Muscle layer of duodenum (tissue), 2 donors: ENCODE data around the gene ATG16L2.
"Not testable (repeated sequence)": the region's sequence is repeated elsewhere in the genome, so short reads cannot be mapped to it uniquely, and the experiment has no call there.

Experiments used
- H3K27ac ChIP-seq: one replicate; pipeline ENCODE4 v1.7.0; 2013; ENCODE audit warnings: mild to moderate bottlenecking, low read length
- H3K27me3 ChIP-seq: one replicate; pipeline ENCODE4 v1.7.0; 2013; ENCODE audit warnings: low read depth, mild to moderate bottlenecking, control low read depth, low read length
- H3K36me3 ChIP-seq, 2 donors: one replicate each; pipeline ENCODE4 v1.7.0; 2013; ENCODE audit warnings: low read length in 2 of 2, control low read depth in 1 of 2, mild to moderate bottlenecking in 1 of 2; ENCODE audit not compliant: insufficient read depth in 2 of 2, control insufficient read depth in 1 of 2
- H3K4me1 ChIP-seq, 2 donors: one replicate each; pipeline ENCODE4 v1.7.0; 2013; ENCODE audit warnings: low read length in 2 of 2, mild to moderate bottlenecking in 2 of 2, control low read depth in 1 of 2, moderate library complexity in 1 of 2; ENCODE audit not compliant: insufficient read depth in 2 of 2, control insufficient read depth in 1 of 2
- H3K4me3 ChIP-seq, 2 donors: one replicate each; pipeline ENCODE4 v1.7.0; 2013; ENCODE audit warnings: low read length in 2 of 2, low read depth in 1 of 2, mild to moderate bottlenecking in 1 of 2
- H3K9me3 ChIP-seq, 2 donors: one replicate each; pipeline ENCODE4 v1.7.0; 2013; ENCODE audit warnings: low read length in 2 of 2, control low read depth in 1 of 2, mild to moderate bottlenecking in 1 of 2; ENCODE audit not compliant: control insufficient read depth in 1 of 2
- donor health status: healthy.

ATG16L2 gene

DNA sequence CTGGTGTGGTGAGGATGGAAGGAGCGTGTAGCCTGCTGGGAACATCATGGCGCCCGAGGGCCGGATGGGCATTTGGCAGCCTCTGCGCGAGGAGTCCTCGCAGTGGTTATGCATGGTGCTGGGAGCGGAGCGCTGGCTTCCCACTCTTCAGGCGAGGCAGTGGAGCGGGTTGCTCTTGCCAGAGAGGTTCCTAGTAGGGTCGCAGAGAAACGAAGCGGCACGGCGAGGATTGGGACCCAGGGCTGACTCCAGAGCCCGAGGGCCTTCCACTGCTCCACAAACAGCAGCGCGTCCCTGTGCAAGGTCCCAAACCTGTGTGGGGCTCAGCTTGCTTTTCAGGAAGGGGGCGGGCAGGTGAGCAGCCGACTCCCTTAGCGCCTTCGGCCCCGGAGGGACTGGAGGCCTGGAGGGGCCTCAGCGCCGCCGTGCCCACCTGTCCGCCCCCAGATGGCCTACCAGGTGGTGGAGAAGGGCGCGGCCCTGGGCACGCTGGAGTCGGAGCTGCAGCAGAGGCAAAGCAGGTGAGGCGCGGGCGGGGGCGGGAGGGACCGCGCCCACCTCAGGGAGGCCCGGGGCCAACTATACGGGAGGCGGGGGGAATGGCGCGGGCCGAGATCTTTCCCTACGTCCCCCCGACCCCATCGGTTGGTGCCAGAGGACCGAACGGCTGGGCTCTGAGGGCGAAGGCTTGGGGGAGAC, 7.2 kb downstream of the ATG16L2 start:
- H3K36me3 ChIP-seq, result peaks cover 10 to 21% of the 10 kb centered on the region in 2 donors
- no peak overlapping the region for H3K27ac ChIP-seq
- H3K27me3 ChIP-seq, result no peaks in the 10 kb centered on the region
- no peaks in the 10 kb centered on the region for H3K9me3 ChIP-seq
- peaks cover under 1 to 16% of the 10 kb centered on the region in 2 donors for H3K4me1 ChIP-seq
- H3K4me3 ChIP-seq, result peak overlapping the region; percentile 48 to 75

DNA sequence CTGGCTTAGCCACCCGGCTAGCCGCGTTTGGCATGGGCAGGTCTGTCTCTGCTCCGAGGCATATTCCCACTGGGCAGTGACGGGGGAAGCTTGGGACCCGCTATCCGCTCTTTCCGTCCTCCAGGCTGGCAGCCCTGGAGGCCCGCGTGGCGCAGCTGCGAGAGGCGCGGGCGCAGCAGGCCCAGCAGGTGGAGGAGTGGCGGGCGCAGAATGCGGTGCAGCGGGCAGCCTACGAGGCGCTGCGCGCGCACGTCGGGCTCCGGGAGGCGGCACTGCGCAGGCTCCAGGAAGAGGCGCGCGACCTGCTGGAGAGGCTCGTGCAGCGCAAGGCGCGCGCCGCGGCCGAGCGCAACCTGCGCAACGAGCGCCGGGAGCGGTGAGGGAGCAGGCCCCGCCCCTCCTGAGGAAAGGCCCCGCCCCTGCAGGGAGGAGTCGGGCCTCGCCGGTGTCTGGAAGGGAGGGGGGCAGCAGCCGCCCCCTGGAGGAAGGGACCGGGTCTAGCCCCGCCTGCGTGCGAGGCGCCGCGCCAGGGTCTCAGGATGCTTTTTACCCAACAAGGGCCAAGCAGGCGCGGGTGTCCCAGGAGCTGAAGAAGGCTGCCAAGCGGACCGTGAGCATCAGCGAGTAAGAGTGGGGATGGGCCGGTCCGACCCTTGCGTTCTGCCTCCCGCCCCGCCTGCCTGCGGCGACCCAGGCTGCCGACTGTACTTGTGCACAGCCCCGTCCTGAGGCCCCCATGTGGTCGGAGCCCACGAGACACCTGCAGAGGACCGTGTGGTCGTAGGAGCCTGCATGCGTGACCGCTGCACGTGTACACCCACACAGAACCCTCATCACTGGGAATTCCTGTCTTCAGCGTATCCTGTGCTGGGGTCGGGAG, 7.9 kb downstream of the ATG16L2 start:
- peaks cover 10 to 21% of the 10 kb centered on the region in 2 donors for H3K36me3 ChIP-seq
- H3K9me3 ChIP-seq, result no peaks in the 10 kb centered on the region
- H3K27ac ChIP-seq, result no peak overlapping the region
- peaks cover 0 to 11% of the 10 kb centered on the region in 2 donors for H3K4me1 ChIP-seq
- H3K4me3 ChIP-seq, result peak overlapping the region; percentile 48 to 75
- H3K27me3 ChIP-seq, result no peaks in the 10 kb centered on the region

DNA sequence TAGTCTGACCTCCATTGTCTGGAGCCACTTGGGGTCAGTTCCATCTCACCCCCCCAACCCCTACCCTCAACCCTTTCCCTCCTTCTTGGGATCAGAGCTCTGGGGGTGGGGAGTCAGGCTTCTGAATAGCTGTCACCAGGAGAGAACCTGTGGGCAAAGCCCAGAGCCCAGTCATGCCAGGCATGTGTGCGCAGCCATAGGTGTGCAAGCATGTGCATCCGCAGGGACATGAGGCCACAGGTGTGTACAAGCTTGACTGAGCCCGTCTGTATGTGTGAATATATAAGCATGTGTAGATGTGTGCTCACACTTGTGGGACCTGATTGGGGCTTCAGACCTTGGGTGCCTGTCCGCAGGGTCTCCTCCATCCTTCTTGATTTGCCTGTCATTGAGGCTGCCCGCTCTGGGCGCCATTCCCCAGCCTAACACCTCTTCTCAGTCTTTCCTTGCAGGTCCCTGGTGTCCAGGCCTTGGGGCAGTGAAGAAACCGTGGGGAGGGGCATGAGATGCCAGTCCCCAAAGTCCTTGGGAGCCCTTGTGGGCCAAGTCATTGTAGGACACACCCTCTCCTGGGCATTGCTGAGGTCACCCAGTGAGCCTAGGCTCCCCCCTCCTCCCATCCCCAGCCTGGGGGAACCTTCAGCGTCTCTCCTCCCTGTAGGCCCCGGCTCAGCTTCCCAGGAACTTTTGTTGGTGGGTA, 9.0 kb downstream of the ATG16L2 start:
- Histone ChIP-seq H3K27ac (no peak overlapping the region), H3K4me1 (peaks cover 0 to 11% of the 10 kb centered on the region in 2 donors), H3K36me3 (peaks cover 10 to 16% of the 10 kb centered on the region in 2 donors)

DNA sequence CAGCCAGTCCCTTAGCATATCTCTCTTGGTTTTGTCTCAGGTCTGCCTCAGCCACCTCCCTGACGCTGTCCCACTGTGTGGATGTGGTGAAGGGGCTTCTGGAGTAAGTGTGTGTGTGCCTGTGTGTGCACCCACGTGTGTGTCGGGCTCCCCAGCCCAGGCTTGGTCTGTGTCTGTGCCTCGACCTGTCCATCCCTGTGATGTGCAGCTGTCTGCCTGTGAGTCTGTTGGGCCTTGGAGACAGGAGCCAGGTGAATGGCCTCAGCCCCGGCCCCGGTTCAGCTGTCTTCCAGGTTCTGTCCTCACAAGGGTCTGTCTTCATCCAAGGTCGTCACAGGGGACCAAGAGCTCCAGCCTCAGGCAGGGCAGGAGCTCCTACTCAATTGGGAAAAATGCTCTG, 9.8 kb downstream of the ATG16L2 start:
- Histone ChIP-seq H3K4me1 (peaks cover 0 to 11% of the 10 kb centered on the region in 2 donors), H3K4me3 (no peak overlapping the region), H3K36me3 (peaks cover 6 to 17% of the 10 kb centered on the region in 2 donors), H3K27me3 (no peaks in the 10 kb centered on the region), H3K9me3 (no peaks in the 10 kb centered on the region), H3K27ac (no peak overlapping the region)

More for the DNA sequence above, 9.0 kb downstream of the ATG16L2 start:
- Histone ChIP-seq H3K27me3 (no peaks in the 10 kb centered on the region), H3K4me3 (no peak overlapping the region), H3K9me3 (no peaks in the 10 kb centered on the region)

DNA sequence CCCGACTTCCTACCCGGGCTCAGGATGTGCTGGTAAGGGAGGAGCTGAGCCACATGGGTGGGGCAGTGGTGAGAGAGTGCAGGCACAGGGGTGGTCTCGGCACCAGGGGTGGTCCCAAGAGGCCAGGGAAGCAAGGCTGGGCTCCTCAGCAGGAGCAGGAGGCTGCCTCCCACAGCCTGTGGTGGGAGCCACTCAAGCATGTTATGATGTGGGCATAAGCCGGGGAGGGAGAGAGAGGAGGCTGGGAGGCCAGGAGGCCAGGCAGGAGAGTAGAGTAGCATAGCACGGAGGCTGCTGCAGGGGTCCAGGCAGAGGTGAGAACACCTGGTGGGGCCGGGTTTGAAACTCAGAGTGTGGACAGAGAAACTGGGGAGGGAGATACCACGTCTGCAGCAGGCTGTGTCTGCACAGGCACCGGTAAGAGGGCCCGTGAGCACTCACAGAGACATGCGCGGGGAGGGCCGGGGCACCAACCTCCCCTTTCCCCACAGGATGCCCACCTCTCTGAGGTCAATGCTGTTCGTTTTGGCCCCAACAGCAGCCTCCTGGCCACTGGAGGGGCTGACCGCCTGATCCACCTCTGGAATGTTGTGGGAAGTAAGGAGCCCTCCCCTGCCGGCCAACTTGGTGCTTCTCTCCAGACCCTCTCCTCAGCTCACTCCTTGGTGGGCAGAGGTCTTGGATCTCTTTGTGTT, 10.7 kb downstream of the ATG16L2 start:
- peaks cover 0 to 11% of the 10 kb centered on the region in 2 donors for H3K4me1 ChIP-seq
- H3K4me3 ChIP-seq, result no peak overlapping the region
- H3K36me3 ChIP-seq, result peaks cover 4 to 18% of the 10 kb centered on the region in 2 donors
- H3K9me3 ChIP-seq, result no peaks in the 10 kb centered on the region
- H3K27me3 ChIP-seq, result no peaks in the 10 kb centered on the region
- no peak overlapping the region for H3K27ac ChIP-seq

DNA sequence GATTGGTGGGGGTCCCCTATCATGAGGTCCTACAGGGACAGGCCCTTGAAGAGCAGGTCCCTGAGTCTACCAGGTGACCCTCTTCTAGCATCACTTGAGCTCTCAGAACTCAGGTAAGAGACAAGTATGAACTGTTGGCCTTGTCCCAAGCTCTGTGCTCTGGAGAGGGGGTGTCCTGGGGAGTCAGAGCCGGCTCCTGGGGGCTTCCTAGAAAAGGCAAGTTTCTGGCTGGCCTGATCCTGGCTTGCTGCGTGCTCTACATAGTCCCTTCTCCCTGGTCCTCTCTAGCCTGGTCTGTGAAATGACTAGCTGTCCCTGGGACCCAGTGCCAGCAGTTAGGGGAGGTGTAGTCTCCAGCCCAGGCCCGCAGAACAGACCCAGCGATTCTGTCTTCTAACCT, 11.4 kb downstream of the ATG16L2 start:
- peaks cover 0 to 11% of the 10 kb centered on the region in 2 donors for H3K4me1 ChIP-seq
- H3K4me3 ChIP-seq, result no peak overlapping the region
- no peak overlapping the region for H3K27ac ChIP-seq
- H3K9me3 ChIP-seq, result no peaks in the 10 kb centered on the region
- peaks cover 4 to 18% of the 10 kb centered on the region in 2 donors for H3K36me3 ChIP-seq
- H3K27me3 ChIP-seq, result no peaks in the 10 kb centered on the region

DNA sequence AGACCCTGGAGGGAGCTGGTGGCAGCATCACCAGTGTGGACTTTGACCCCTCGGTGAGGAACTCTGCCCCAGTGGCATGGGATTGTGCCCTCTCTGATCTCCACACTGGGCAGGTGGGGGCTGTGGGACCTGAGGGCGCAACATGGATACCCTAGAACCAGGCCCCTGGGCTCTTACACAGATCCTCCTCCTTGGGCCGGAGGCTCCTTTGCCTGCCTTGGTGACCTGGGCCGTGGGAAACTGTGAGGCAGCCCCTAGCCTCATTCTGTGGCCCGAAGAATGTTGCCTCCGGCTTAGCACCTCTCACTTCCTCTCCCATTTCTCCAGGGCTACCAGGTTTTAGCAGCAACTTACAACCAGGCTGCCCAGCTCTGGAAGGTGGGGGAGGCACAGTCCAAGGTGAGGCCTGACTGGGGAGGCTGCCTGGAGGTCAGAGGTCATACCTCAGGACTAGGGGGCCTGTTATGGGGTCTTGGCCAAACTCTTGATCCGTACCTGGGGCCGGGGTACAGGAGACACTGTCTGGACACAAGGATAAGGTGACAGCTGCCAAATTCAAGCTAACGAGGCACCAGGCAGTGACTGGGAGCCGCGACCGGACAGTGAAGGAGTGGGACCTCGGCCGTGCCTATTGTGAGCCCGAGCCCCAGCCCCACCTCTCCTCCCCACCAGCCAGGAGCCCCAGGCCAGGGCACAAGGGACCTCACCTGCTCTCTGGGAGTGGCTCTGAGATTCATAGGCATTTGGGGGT, 12.2 kb downstream of the ATG16L2 start:
- Histone ChIP-seq H3K36me3 (peaks cover 4 to 18% of the 10 kb centered on the region in 2 donors), H3K27me3 (no peaks in the 10 kb centered on the region), H3K4me1 (peaks cover 0 to 8% of the 10 kb centered on the region in 2 donors), H3K4me3 (no peak overlapping the region), H3K27ac (no peak overlapping the region), H3K9me3 (no peaks in the 10 kb centered on the region)

DNA sequence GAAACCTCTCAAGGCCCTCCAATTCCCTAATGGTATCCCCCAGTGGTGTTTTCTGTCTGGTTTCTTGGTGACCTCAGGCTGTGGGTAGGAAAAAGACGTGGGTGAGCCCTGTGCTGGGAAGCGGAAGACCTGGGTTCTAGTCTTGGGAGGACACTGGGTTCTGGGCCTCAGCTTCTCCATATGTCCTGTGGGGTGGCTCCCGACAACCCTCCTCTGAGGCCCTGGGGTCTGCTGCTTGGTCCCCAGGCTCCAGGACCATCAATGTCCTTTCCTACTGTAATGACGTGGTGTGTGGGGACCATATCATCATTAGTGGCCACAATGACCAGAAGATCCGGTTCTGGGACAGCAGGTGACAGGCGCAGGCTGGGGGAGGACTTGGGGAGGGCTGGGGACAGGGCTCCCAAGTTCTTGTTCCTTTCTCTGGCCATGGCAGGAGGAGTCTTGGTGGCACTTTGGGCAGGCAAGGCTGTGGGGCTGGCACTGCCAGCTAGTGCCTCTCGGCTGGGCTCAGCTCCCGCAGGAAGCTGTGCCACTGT, 12.8 kb downstream of the ATG16L2 start:
- no peak overlapping the region for H3K4me3 ChIP-seq
- no peak overlapping the region for H3K27ac ChIP-seq
- no peaks in the 10 kb centered on the region for H3K9me3 ChIP-seq
- H3K36me3 ChIP-seq, result peaks cover 4 to 18% of the 10 kb centered on the region in 2 donors
- peaks cover 0 to 9% of the 10 kb centered on the region in 2 donors for H3K4me1 ChIP-seq
- no peaks in the 10 kb centered on the region for H3K27me3 ChIP-seq

DNA sequence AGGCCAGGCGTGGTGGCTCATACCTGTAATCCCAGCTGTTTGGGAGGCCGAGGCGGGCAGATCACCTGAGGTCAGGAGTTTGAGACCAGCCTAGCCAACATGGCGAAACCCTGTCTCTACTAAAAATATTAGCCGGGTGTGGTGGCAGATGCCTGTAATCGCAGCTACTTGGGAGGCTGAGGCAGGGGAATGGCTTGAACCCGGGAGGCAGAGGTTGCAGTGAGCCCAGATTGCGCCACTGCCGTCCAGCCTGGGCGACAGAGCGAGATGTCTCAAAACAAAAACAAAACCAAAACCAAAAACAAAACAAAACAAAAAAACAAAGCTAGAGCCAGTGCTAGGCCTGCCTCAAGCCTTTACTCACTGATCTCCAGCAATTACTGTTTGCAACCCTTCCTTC, 13.4 kb downstream of the ATG16L2 start:
- peaks cover 0 to 13% of the 10 kb centered on the region in 2 donors for H3K4me1 ChIP-seq
- not testable (repeated sequence) for H3K27me3 ChIP-seq, H3K27ac ChIP-seq, H3K9me3 ChIP-seq, H3K4me3 ChIP-seq
- H3K36me3 ChIP-seq, result peaks cover 4 to 18% of the 10 kb centered on the region in 2 donors

DNA sequence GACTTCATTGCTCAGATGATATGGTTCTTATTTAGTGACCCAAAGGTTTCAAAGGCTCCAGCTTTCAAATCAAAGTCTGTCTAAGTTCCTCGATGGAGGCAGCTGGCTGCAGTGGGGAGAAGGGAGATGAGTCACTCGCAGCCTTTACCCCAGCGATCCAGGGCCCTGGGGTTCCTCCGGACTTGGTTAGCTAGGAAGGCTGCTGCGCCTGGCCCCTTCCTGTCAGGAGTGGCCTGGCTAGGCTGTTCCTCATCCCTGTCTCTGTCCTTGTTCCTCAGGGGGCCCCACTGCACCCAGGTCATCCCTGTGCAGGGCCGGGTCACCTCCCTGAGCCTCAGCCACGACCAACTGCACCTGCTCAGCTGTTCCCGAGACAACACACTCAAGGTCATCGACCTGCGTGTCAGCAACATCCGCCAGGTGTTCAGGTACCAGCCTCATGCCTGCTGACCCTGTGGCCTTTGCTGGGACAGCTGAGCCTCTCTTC, 13.9 kb downstream of the ATG16L2 start:
- H3K9me3 ChIP-seq, result no peaks in the 10 kb centered on the region
- H3K27ac ChIP-seq, result no peak overlapping the region
- H3K4me1 ChIP-seq, result peaks cover 0 to 13% of the 10 kb centered on the region in 2 donors
- H3K4me3 ChIP-seq, result no peak overlapping the region
- no peaks in the 10 kb centered on the region for H3K27me3 ChIP-seq
- H3K36me3 ChIP-seq, result peaks cover 7 to 18% of the 10 kb centered on the region in 2 donors
